ENCODE results near the gene PLXNA2. TPM values are rescaled to one million over a fixed set of nuclear protein-coding genes. Genes with fewer than 3 reads are reported as not detected.

PLXNA2 gene
- total RNA-seq, 1 donor from 2014 or later, result 1.7 TPM

GRCh38 chr1:208288495-208288894 is 44.3 kb upstream of the PLXNA2 start:
- H3K4me3 Mint-ChIP-seq, result no peak overlapping the region
- H3K36me3 Mint-ChIP-seq, result no peaks in the 10 kb centered on the region
- H3K27me3 Mint-ChIP-seq (ENCODE audit: insufficient read depth, low read depth), result peaks cover 3% of the 10 kb centered on the region
- no peaks in the 10 kb centered on the region for H3F3A ChIP-seq (ENCODE audit: low read depth)
- H3K4me2 ChIP-seq, result no peak overlapping the region
- no peaks in the 10 kb centered on the region for H3K9me3 ChIP-seq (ENCODE audit: low read depth)
- H3K4me3 ChIP-seq, result no peak overlapping the region
- H3K27me3 ChIP-seq, result no peaks in the 10 kb centered on the region
- H3K4me1 ChIP-seq, result peaks cover 13% of the 10 kb centered on the region
- no peaks in the 10 kb centered on the region for H3K36me3 ChIP-seq
- no peak overlapping the region for H3K27ac ChIP-seq
- no peaks in the 10 kb centered on the region for H3K79me2 ChIP-seq (ENCODE audit: low read depth)
- no peaks in the 10 kb centered on the region for H3K4me1 Mint-ChIP-seq
- no peak for TF ChIP-seq EZH2 (IDR thresholded peaks at IDR 0.05)
- TF ChIP-seq CTCF (IDR thresholded peaks at IDR 0.05), result no peak
- no peak for TF ChIP-seq EZH2phosphoT487 (IDR thresholded peaks at IDR 0.05)
- no peak overlapping the region for H2AFZ ChIP-seq (replicated peaks)
- H4K20me1 ChIP-seq (ENCODE audit: low read depth), result no peaks in the 10 kb centered on the region
- no peak overlapping the region for H3K9ac ChIP-seq
- H3K27ac Mint-ChIP-seq, result no peak overlapping the region
- H3K9me3 Mint-ChIP-seq, result no peaks in the 10 kb centered on the region
- no peak for DNase-seq (ENCODE audit: low spot score)

GRCh38 chr1:208280681-208281450 is 36.7 kb upstream of the PLXNA2 start:
- Histone ChIP-seq H3K9ac (no peak overlapping the region), H3K27me3 (no peaks in the 10 kb centered on the region), H3K4me2 (no peak overlapping the region), H3K4me1 (peaks cover 15% of the 10 kb centered on the region), H3K9me3 (ENCODE audit: low read depth) (no peaks in the 10 kb centered on the region), H3K27ac (no peak overlapping the region), H2AFZ (replicated peaks) (no peak overlapping the region), H3F3A (ENCODE audit: low read depth) (peaks cover 4% of the 10 kb centered on the region), H3K36me3 (no peaks in the 10 kb centered on the region), H3K4me3 (no peak overlapping the region), H4K20me1 (ENCODE audit: low read depth) (no peaks in the 10 kb centered on the region), H3K79me2 (ENCODE audit: low read depth) (no peaks in the 10 kb centered on the region)
- Mint-ChIP-seq H3K4me1 (peaks cover 9% of the 10 kb centered on the region), H3K4me3 (no peak overlapping the region), H3K36me3 (no peaks in the 10 kb centered on the region), H3K9me3 (no peaks in the 10 kb centered on the region), H3K27me3 (ENCODE audit: insufficient read depth, low read depth) (peaks cover 3% of the 10 kb centered on the region), H3K27ac (no peak overlapping the region)
- TF ChIP-seq EZH2 (IDR thresholded peaks at IDR 0.05) (no peak), EZH2phosphoT487 (IDR thresholded peaks at IDR 0.05) (no peak), CTCF (IDR thresholded peaks at IDR 0.05) (no peak)
- no peak for DNase-seq (ENCODE audit: low spot score)

GRCh38 chr1:208279826-208280588 is 35.8 kb upstream of the PLXNA2 start:
- TF ChIP-seq CTCF (IDR thresholded peaks at IDR 0.05) (no peak), EZH2phosphoT487 (IDR thresholded peaks at IDR 0.05) (no peak), EZH2 (IDR thresholded peaks at IDR 0.05) (no peak)
- no peaks in the 10 kb centered on the region for H3K79me2 ChIP-seq (ENCODE audit: low read depth)

More at GRCh38 chr1:208279826-208280588, 35.8 kb upstream of the PLXNA2 start:
- Mint-ChIP-seq H3K27me3 (ENCODE audit: insufficient read depth, low read depth) (no peaks in the 10 kb centered on the region), H3K9me3 (no peaks in the 10 kb centered on the region), H3K27ac (no peak overlapping the region), H3K36me3 (no peaks in the 10 kb centered on the region), H3K4me3 (no peak overlapping the region), H3K4me1 (peaks cover 9% of the 10 kb centered on the region)
- H3K36me3 ChIP-seq, result no peaks in the 10 kb centered on the region
- H3K4me3 ChIP-seq, result no peak overlapping the region
- H3K4me2 ChIP-seq, result no peak overlapping the region
- no peaks in the 10 kb centered on the region for H3K27me3 ChIP-seq
- H3K9ac ChIP-seq, result no peak overlapping the region
- no peaks in the 10 kb centered on the region for H4K20me1 ChIP-seq (ENCODE audit: low read depth)
- peaks cover 15% of the 10 kb centered on the region for H3K4me1 ChIP-seq
- H3F3A ChIP-seq (ENCODE audit: low read depth), result peaks cover 4% of the 10 kb centered on the region
- no peak for DNase-seq (ENCODE audit: low spot score)
- no peak overlapping the region for H3K27ac ChIP-seq
- H2AFZ ChIP-seq (replicated peaks), result no peak overlapping the region
- no peaks in the 10 kb centered on the region for H3K9me3 ChIP-seq (ENCODE audit: low read depth)
